SK-N-SH (cell line): ENCODE data around the gene MAPK10. TPM values are rescaled to one million over a fixed set of nuclear protein-coding genes. Genes with fewer than 3 reads are reported as not detected.

Experiments
- CTCF ChIA-PET: fragments of 300-600, 350-600 bp; formaldehyde crosslinking; extraction: SDS; loops from one replicate; lab custom pipeline; 2021; lab: Yijun Ruan, JAX
- POLR2A ChIA-PET: fragments of 350-600 bp; sonication (Branson Sonifier 250); formaldehyde crosslinking; extraction: SDS; loops from one replicate; lab custom pipeline; 2020; ENCODE audit warnings: antibody characterized with exemption, inconsistent platforms; lab: Yijun Ruan, JAX
- DNase-seq: peaks from one replicate; pipeline ENCODE4 v3.0.0; 2012
- H2AFZ ChIP-seq: fragments of 200-600 bp; sonication (generic); 2 replicates; pipeline ENCODE4 v1.8.1; 2016; ENCODE audit warnings: antibody characterized with exemption, mild to moderate bottlenecking, low read depth
- H3F3A ChIP-seq: fragments of 200-600 bp; sonication (generic); replicated peaks from 2 replicates; pipeline ENCODE3; 2016; ENCODE audit warnings: antibody characterized with exemption, mild to moderate bottlenecking; ENCODE audit not compliant: insufficient read depth
- H3K27ac ChIP-seq, 2 experiments: fragments of 200-500 bp in 1 of 2; fragments of 200-600 bp in 1 of 2; sonication (Bioruptor generic) in 1 of 2; sonication (generic), shearing (Covaris generic) in 1 of 2; 2 replicates each; pipeline versions ENCODE4 v1.5.1 to v1.6.1; 2014 to 2016; ENCODE audit warnings: low read depth in 2 of 2, inconsistent platforms in 1 of 2, low read length in 1 of 2, mild to moderate bottlenecking in 1 of 2, mixed read lengths in 1 of 2
- H3K27me3 ChIP-seq: fragments of 200-600 bp; sonication (generic), shearing (Covaris generic); 2 replicates; pipeline ENCODE4 v1.6.1; 2016; ENCODE audit warnings: mixed run types; ENCODE audit not compliant: insufficient read depth
- H3K36me3 ChIP-seq, 2 experiments: fragments of 200-500 bp in 1 of 2; fragments of 200-600 bp in 1 of 2; sonication (Bioruptor generic) in 1 of 2; sonication (generic) in 1 of 2; replicated peaks in 1 of 2; 2 replicates each; pipeline versions ENCODE3 to v1.5.1; 2014 to 2016; ENCODE audit warnings: low read length in 1 of 2, mild to moderate bottlenecking in 1 of 2; ENCODE audit not compliant: insufficient read depth in 2 of 2, control insufficient read depth in 1 of 2
- H3K4me1 ChIP-seq, 2 experiments: fragments of 200-500 bp in 1 of 2; fragments of 200-600 bp in 1 of 2; sonication (Bioruptor generic) in 1 of 2; sonication (generic), shearing (Covaris generic) in 1 of 2; 2 replicates each; pipeline versions ENCODE4 v1.5.1 to v1.6.1; 2014 to 2016; ENCODE audit warnings: low read depth in 1 of 2, low read length in 1 of 2, mixed run types in 1 of 2; ENCODE audit not compliant: insufficient read depth in 2 of 2, control insufficient read depth in 1 of 2
- H3K4me2 ChIP-seq: fragments of 200-600 bp; sonication (generic), shearing (Covaris generic); 2 replicates; pipeline ENCODE4 v1.6.1; 2017; ENCODE audit warnings: mixed run types
- H3K4me3 ChIP-seq, 2 experiments: fragments of 200-500 bp in 1 of 2; fragments of 200-600 bp in 1 of 2; sonication (Bioruptor generic) in 1 of 2; sonication (generic), shearing (Covaris generic) in 1 of 2; 2 replicates each; pipeline versions ENCODE4 v1.5.1 to v1.8.1; 2014 to 2016; ENCODE audit warnings: low read depth in 2 of 2, inconsistent platforms in 1 of 2, low read length in 1 of 2, mild to moderate bottlenecking in 1 of 2, mixed read lengths in 1 of 2, moderate library complexity in 1 of 2
- H3K79me2 ChIP-seq: fragments of 200-600 bp; sonication (generic); 2 replicates; pipeline ENCODE4 v1.8.1; 2017; ENCODE audit warnings: mild to moderate bottlenecking; ENCODE audit not compliant: insufficient read depth
- H3K9ac ChIP-seq: fragments of 200-600 bp; sonication (generic); 2 replicates; pipeline ENCODE4 v1.6.1; 2017; ENCODE audit warnings: mixed run types
- H3K9me2 ChIP-seq: fragments of 200-600 bp; sonication (generic); 2 replicates; pipeline ENCODE4 v1.6.1; 2017; ENCODE audit warnings: mixed run types
- H3K9me3 ChIP-seq: fragments of 200-600 bp; sonication (generic); 2 replicates; pipeline ENCODE4 v1.6.1; 2017; ENCODE audit warnings: mixed run types, mild to moderate bottlenecking, moderate library complexity
- H4K20me1 ChIP-seq: fragments of 200-600 bp; sonication (generic); 2 replicates; pipeline ENCODE4 v1.6.1; 2017; ENCODE audit warnings: mild to moderate bottlenecking, mixed run types; ENCODE audit not compliant: insufficient read depth
- FOSL2 ChIP-seq: IDR thresholded peaks from 2 replicates; pipeline ENCODE4 v1.4.0; 2012; ENCODE audit warnings: low read depth, mild to moderate bottlenecking, moderate library complexity, borderline replicate concordance
- FOXJ3 ChIP-seq: sonication (generic); formaldehyde crosslinking; IDR thresholded peaks from 2 replicates; pipeline ENCODE4 v1.5.1; 2020; ENCODE audit warnings: mild to moderate bottlenecking, missing genetic modification reagents
- GATA2 ChIP-seq: sonication (generic); formaldehyde crosslinking; IDR thresholded peaks from 2 replicates; pipeline ENCODE4 v1.5.0; 2020; ENCODE audit warnings: mild to moderate bottlenecking, missing genetic modification reagents
- JUND ChIP-seq: IDR thresholded peaks from 2 replicates; pipeline ENCODE4 v1.4.0; 2012
- MEF2A ChIP-seq: IDR thresholded peaks from 2 replicates; pipeline ENCODE4 v1.4.0; 2012; ENCODE audit warnings: low read depth, borderline replicate concordance
- NFIC ChIP-seq: IDR thresholded peaks from 2 replicates; pipeline ENCODE4 v1.4.0; 2012; ENCODE audit warnings: borderline replicate concordance
- NRF1 ChIP-seq: IDR thresholded peaks from 2 replicates; pipeline ENCODE4 v1.6.1; 2012; ENCODE audit warnings: low read depth, mild to moderate bottlenecking, low read length
- POLR2AphosphoS5 ChIP-seq: IDR thresholded peaks from 2 replicates; pipeline ENCODE4 v1.6.1; 2012; ENCODE audit warnings: low read depth, low read length
- RCOR1 ChIP-seq: fragments of 150-350 bp; IDR thresholded peaks from 2 replicates; pipeline ENCODE4 v1.6.1; 2017; ENCODE audit warnings: antibody characterized with exemption, low read length
- SIN3A ChIP-seq: IDR thresholded peaks from 2 replicates; pipeline ENCODE4 v1.6.1; 2012; ENCODE audit warnings: low read depth, mild to moderate bottlenecking, low read length, moderate library complexity, borderline replicate concordance
- TAF1 ChIP-seq: IDR thresholded peaks from 2 replicates; pipeline ENCODE4 v1.6.1; 2012; ENCODE audit warnings: low read depth, mild to moderate bottlenecking, low read length, moderate library complexity, borderline replicate concordance
- WGBS: methylation state at CpG from one replicate; pipeline ENCODE4 v1.1.6; 2017; ENCODE audit warnings: low lambda C conversion rate; 5-methylcytosine and 5-hydroxymethylcytosine counted together
- polyA plus RNA-seq, 3 experiments: library from polyadenylated mRNA; depleted of rRNA; stranded (reverse); fragments of >200 nt; gene quantifications; 2 replicates each; pipeline ENCODE4 v1.2.3, GENCODE V29; 2012
- TF ChIP-seq, protein P1 (sequence below): fragments of 150-350 bp; IDR thresholded peaks from 2 replicates; pipeline ENCODE4 v1.6.1; 2017; ENCODE audit warnings: antibody characterized with exemption, low read length, low read depth, borderline replicate concordance
- TF ChIP-seq, protein P2 (sequence below): fragments of 150-350 bp; IDR thresholded peaks from 2 replicates; pipeline ENCODE4 v1.6.1; 2016; ENCODE audit warnings: mild to moderate bottlenecking, low read depth, low read length
- TF ChIP-seq, protein P3 (sequence below): IDR thresholded peaks from 2 replicates; pipeline ENCODE4 v1.4.0; 2012; ENCODE audit warnings: low read depth

Gene MAPK10
- polyA plus RNA-seq, 1 of the 3 experiments (the other 2 are of a cell fraction) = 8.1 TPM

DNA sequence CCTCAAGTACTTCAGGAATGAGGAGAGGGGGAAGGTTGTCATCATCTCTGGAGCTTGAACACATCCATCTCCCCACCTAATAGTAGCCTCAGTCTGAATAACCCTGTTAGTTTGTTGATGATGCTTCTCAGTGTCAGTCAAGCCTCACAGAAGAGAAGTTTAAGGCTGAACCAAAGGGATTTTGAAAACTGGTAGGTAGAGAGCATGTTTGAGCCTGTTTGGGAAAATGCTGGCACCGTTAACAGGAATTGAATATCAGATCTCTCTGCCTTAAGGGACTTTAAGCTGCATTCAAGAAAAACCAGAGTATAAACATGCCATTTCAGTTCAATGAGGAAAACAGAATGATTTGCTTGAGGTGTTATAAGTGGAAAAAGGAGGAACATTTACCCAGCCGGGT is 73.1 kb downstream of the MAPK10 start (continued):
- TF ChIP-seq, protein P1, sequence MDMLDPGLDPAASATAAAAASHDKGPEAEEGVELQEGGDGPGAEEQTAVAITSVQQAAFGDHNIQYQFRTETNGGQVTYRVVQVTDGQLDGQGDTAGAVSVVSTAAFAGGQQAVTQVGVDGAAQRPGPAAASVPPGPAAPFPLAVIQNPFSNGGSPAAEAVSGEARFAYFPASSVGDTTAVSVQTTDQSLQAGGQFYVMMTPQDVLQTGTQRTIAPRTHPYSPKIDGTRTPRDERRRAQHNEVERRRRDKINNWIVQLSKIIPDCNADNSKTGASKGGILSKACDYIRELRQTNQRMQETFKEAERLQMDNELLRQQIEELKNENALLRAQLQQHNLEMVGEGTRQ = no peak
- TF ChIP-seq SIN3A (no peak), NRF1 (no peak), TAF1 (no peak), JUND (no peak), GATA2 (CRISPR knock-in tag) (no peak), NFIC (no peak)
- TF ChIP-seq, protein P2, sequence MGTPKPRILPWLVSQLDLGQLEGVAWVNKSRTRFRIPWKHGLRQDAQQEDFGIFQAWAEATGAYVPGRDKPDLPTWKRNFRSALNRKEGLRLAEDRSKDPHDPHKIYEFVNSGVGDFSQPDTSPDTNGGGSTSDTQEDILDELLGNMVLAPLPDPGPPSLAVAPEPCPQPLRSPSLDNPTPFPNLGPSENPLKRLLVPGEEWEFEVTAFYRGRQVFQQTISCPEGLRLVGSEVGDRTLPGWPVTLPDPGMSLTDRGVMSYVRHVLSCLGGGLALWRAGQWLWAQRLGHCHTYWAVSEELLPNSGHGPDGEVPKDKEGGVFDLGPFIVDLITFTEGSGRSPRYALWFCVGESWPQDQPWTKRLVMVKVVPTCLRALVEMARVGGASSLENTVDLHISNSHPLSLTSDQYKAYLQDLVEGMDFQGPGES = no peak

DNA sequence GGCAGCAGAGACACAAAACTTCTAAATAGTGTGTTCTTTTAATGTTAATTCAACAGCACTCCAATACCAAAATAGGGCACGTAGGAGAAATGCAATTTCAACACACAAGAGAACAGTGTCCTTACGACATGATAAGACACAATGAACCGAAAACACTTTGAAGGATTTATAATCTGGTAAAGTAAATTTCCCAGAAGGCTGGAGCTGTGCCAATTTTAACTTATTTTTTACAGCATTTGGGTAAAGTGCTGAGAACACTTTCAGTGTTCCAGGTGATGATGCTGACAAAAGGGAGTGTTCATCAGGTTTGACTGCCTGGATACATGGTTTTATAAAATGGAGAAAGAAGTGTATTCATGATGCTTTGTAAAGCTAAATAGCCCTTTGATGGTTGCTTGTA is 76.5 kb downstream of the MAPK10 start:
- no peaks in the 10 kb centered on the region for H4K20me1 ChIP-seq
- TF ChIP-seq FOXJ3 (CRISPR knock-in tag) = no peak
- TF ChIP-seq NRF1 = no peak
- TF ChIP-seq POLR2AphosphoS5 = no peak
- TF ChIP-seq NFIC = no peak
- TF ChIP-seq FOSL2 = no peak
- no peak for TF ChIP-seq MEF2A
- TF ChIP-seq JUND = no peak
- TF ChIP-seq, protein P1 = no peak
- TF ChIP-seq RCOR1 = no peak
- TF ChIP-seq, protein P3, sequence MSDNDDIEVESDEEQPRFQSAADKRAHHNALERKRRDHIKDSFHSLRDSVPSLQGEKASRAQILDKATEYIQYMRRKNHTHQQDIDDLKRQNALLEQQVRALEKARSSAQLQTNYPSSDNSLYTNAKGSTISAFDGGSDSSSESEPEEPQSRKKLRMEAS = no peak
- TF ChIP-seq SIN3A = no peak
- TF ChIP-seq, all 33 proteins: peak for 0
- no peak overlapping the region for H3K9ac ChIP-seq
- H3K27ac ChIP-seq = no peak overlapping the region
- H3K9me3 ChIP-seq = no peaks in the 10 kb centered on the region
- ChIA-PET POLR2A (no interaction called here), CTCF (no interaction called here)
- no peak overlapping the region for H3K4me3 ChIP-seq
- H3K9me2 ChIP-seq = no peaks in the 10 kb centered on the region
- no peaks in the 10 kb centered on the region for H3F3A ChIP-seq
- no peak overlapping the region for H3K4me2 ChIP-seq
- no peaks in the 10 kb centered on the region for H3K36me3 ChIP-seq
- H3K79me2 ChIP-seq = no peaks in the 10 kb centered on the region
- H2AFZ ChIP-seq = no peak overlapping the region
- H3K4me1 ChIP-seq = peaks cover 0 to 4% of the 10 kb centered on the region in 2 experiments; a peak in 2 of 4 replicates
- 93% methylated on average over 3 of the region's 3 CpGs for WGBS
- no peak for DNase-seq
- no peaks in the 10 kb centered on the region for H3K27me3 ChIP-seq
